Right cardiac atrium (tissue), 5 donors: ENCODE results near the gene SLC39A2. TPM values are rescaled to one million over a fixed set of nuclear protein-coding genes. Genes with fewer than 3 reads are reported as not detected.
"Not testable (repeated sequence)": the region's sequence is repeated elsewhere in the genome, so short reads cannot be mapped to it uniquely, and the experiment has no call there.

Experiments used
- ATAC-seq, 2 donors: fragments of 200-7000 bp; cut with Tn5 transposase; one replicate each; pipeline versions ENCODE4 v1.8.0 to v1.9.1; 2020; ENCODE audit warnings: moderate library complexity in 2 of 2, mild to moderate bottlenecking in 1 of 2
- DNase-seq, 3 donors: peaks; one replicate each; pipeline ENCODE4 v3.0.0-alpha.2; 2020
- H3K27ac ChIP-seq: one replicate; pipeline ENCODE4 v1.5.1; 2013; ENCODE audit warnings: mild to moderate bottlenecking, low read length, control low read depth, moderate library complexity
- H3K27me3 ChIP-seq: one replicate; pipeline ENCODE4 v1.6.1; 2013; ENCODE audit not compliant: control insufficient read depth, insufficient read depth
- H3K4me1 ChIP-seq: one replicate; pipeline ENCODE4 v1.6.1; 2013; ENCODE audit warnings: low read length; ENCODE audit not compliant: control insufficient read depth, insufficient read depth
- H3K4me3 ChIP-seq: one replicate; pipeline ENCODE4 v1.5.1; 2013; ENCODE audit warnings: low read length, control low read depth
- H3K9me3 ChIP-seq: one replicate; pipeline ENCODE4 v1.6.1; 2013; ENCODE audit warnings: low read length; ENCODE audit not compliant: control insufficient read depth
- WGBS: extraction: QIAGEN DNeasy Blood & Tissue Kit; methylation state at CpG from one replicate; pipeline ENCODE4 v1.1.7; 2013; 5-methylcytosine and 5-hydroxymethylcytosine counted together
- intact Hi-C, 4 donors: fragments of 100-400 bp; cut with DNase I; formaldehyde crosslinking; loops; one replicate each; pipeline versions ENCODE4 v1.11.0 to v1.14.0; 2022 to 2023
- long read RNA-seq, 4 donors: library from polyadenylated mRNA; unstranded; transcript quantifications; one replicate each; pipeline ENCODE4 v2.0.0, GENCODE V29; 2020 to 2021
- polyA plus RNA-seq: library from polyadenylated mRNA; stranded (reverse); fragments of 200-250 nt; gene quantifications from one replicate; pipeline ENCODE4 v1.2.3, GENCODE V29; 2013
- total RNA-seq, 4 donors: library from RNA; stranded (reverse); fragmentation: NEBNext Ultra II Directional; extraction: Animal tissue kit (Norgen Biotek cat#: 25700); gene quantifications; one replicate each; pipeline ENCODE4 v1.2.1, GENCODE V29; 2021
- donor health status: healthy with polysubstance abuse.
- donor health status: DM: no; HTN: yes; CAD: no.
- donor health status: DM: no; HTN: no; CAD: no.
- donor health status: DM: no; HTN: yes; CAD: no; lungs with severe emphysema.
- donor health status: DM: yes; HTN: yes; CAD: no.

SLC39A2 gene
- under 1 TPM in 2 of 4 donors, not detected in 2; 0.29 to 0.35 TPM for total RNA-seq
- polyA plus RNA-seq, result 0.16 TPM
- long read RNA-seq, donor 1, result 0 reads
- long read RNA-seq, donor 2, result 0 reads
- long read RNA-seq, donor 3, result 0 reads
- long read RNA-seq, donor 4, result 0 reads

- no peak within 1 kb of the TSS for H3K27ac ChIP-seq
Measured at GRCh38 chr14:20998674-20999366, at the start of gene SLC39A2. SLC39A2 (plus strand) TSS chr14:20999293; CDS start chr14:20999447, 154 bp downstream.

GRCh38 chr14:20954736-20955537 lies 44.2 kb upstream of the SLC39A2 start, which contains the start of gene RNASE2:
RNASE2 (plus strand) TSS chr14:20955487; CDS start chr14:20955772, 285 bp downstream.
- H3K27ac ChIP-seq, H3K4me3 ChIP-seq, H3K27me3 ChIP-seq, intact Hi-C loops, H3K4me1 ChIP-seq, H3K9me3 ChIP-seq: not testable (repeated sequence)
- WGBS, result 65% methylated on average over 4 of the region's 4 CpGs
- ATAC-seq, result peak; percentile 46 to 64
- peak in 1 of 3 donors; percentile 42 for DNase-seq

More at GRCh38 chr14:20998674-20999366, at the start of gene SLC39A2:
- H3K4me3 ChIP-seq, result no peak within 1 kb of the TSS
- no peaks in the 10 kb centered on the region for H3K9me3 ChIP-seq
- ATAC-seq (peak; percentile 84 to 85), DNase-seq (peak; percentile 77 to 88 (median 87))
- WGBS, result 41% methylated on average over 6 of the region's 6 CpGs
- intact Hi-C loops, result no loop called here
- no peaks in the 10 kb centered on the region for H3K4me1 ChIP-seq
- no peaks in the 10 kb centered on the region for H3K27me3 ChIP-seq

GRCh38 chr14:20955538-20955873 lies 43.6 kb upstream of the SLC39A2 start:
- peak; percentile 41 to 54 for ATAC-seq
- peak in 2 of 3 donors; percentile 48 to 60 for DNase-seq
- intact Hi-C loops, H3K9me3 ChIP-seq, H3K27ac ChIP-seq, H3K4me1 ChIP-seq, H3K4me3 ChIP-seq, H3K27me3 ChIP-seq: not testable (repeated sequence)
- WGBS, result 55% methylated on average over 5 of the region's 5 CpGs

GRCh38 chr14:20956376-20956976 lies 42.6 kb upstream of the SLC39A2 start:
- no peaks in the 10 kb centered on the region for H3K27me3 ChIP-seq
- no peaks in the 10 kb centered on the region for H3K4me1 ChIP-seq
- no peak overlapping the region for H3K27ac ChIP-seq
- intact Hi-C loops, result no loop called here
- DNase-seq (no peak), ATAC-seq (no peak)
- H3K4me3 ChIP-seq, result no peak overlapping the region
- H3K9me3 ChIP-seq, result no peaks in the 10 kb centered on the region
- WGBS, result 79% methylated on average over 11 of the region's 11 CpGs

GRCh38 chr14:20958946-20959345 lies 40.1 kb upstream of the SLC39A2 start:
- H3K27me3 ChIP-seq, ATAC-seq, H3K4me1 ChIP-seq, H3K9me3 ChIP-seq, H3K27ac ChIP-seq, H3K4me3 ChIP-seq, DNase-seq, intact Hi-C loops: not testable (repeated sequence)

- Histone ChIP-seq H3K27me3 (no peaks in the 10 kb centered on the region), H3K27ac (no peak overlapping the region), H3K4me3 (no peak overlapping the region), H3K9me3 (no peaks in the 10 kb centered on the region), H3K4me1 (no peaks in the 10 kb centered on the region)
- WGBS, result 89% methylated on average over 3 of the region's 3 CpGs
- intact Hi-C loops, result loop anchor here in 3 of 4 donors (10.0 kb wide), 2 partner anchors 95 to 275 kb away; no protein-coding TSS in a partner anchor
- DNase-seq (no peak), ATAC-seq (no peak)
Measured at GRCh38 chr14:20969336-20969735, 29.8 kb upstream of the SLC39A2 start.

- H3K4me1 ChIP-seq, result no peaks in the 10 kb centered on the region
- H3K27ac ChIP-seq, result peak overlapping the region; percentile 14
- peak overlapping the region; percentile 51 for H3K4me3 ChIP-seq
- DNase-seq (peak in 1 of 3 donors; percentile 28), ATAC-seq (peak; percentile 14 to 17)
- H3K9me3 ChIP-seq, result no peaks in the 10 kb centered on the region
- intact Hi-C loops, result loop anchor here in 2 of 4 donors (5.0 to 10.0 kb wide), 3 partner anchors 74 to 276 kb away; partner anchors contain the start of gene RNASE7 (in 1 of the 2)
- 16% methylated on average over 10 of the region's 10 CpGs for WGBS
- H3K27me3 ChIP-seq, result no peaks in the 10 kb centered on the region
Measured at GRCh38 chr14:20970647-20970982, 28.5 kb upstream of the SLC39A2 start.

GRCh38 chr14:20970983-20971704 lies 27.9 kb upstream of the SLC39A2 start:
- WGBS, result under 1% methylated on average over 47 of the region's 47 CpGs
- Histone ChIP-seq H3K27ac (peak overlapping the region; percentile 55), H3K4me1 (no peaks in the 10 kb centered on the region), H3K9me3 (no peaks in the 10 kb centered on the region), H3K4me3 (peak overlapping the region; percentile 51), H3K27me3 (no peaks in the 10 kb centered on the region)
- ATAC-seq (peak; percentile 97), DNase-seq (peak; percentile 85 to 94 (median 94))
- intact Hi-C loops, result loop anchor here in 2 of 4 donors (5.0 to 10.0 kb wide), 3 partner anchors 74 to 276 kb away; partner anchors contain the start of gene RNASE7 (in 1 of the 2)

- peak overlapping the region; percentile 2 for H3K27ac ChIP-seq
- no peaks in the 10 kb centered on the region for H3K27me3 ChIP-seq
- 9% methylated on average over 8 of the region's 8 CpGs for WGBS
- intact Hi-C loops, result loop anchor here in 2 of 4 donors (5.0 to 10.0 kb wide), 3 partner anchors 73 to 277 kb away; partner anchors contain the start of gene RNASE7 (in 1 of the 2)
- no peaks in the 10 kb centered on the region for H3K4me1 ChIP-seq
- H3K9me3 ChIP-seq, result no peaks in the 10 kb centered on the region
- ATAC-seq (no peak), DNase-seq (no peak)
- no peak overlapping the region for H3K4me3 ChIP-seq
Measured at GRCh38 chr14:20971705-20972021, 27.4 kb upstream of the SLC39A2 start.

- no peaks in the 10 kb centered on the region for H3K4me1 ChIP-seq
- 95% methylated on average over 3 of the region's 3 CpGs for WGBS
- H3K27ac ChIP-seq, result no peak overlapping the region
- intact Hi-C loops, result loop anchor here in 2 of 4 donors (5.0 to 10.0 kb wide), 3 partner anchors 71 to 279 kb away; partner anchors contain the start of gene RNASE7 (in 1 of the 2)
- no peak overlapping the region for H3K4me3 ChIP-seq
- DNase-seq (no peak), ATAC-seq (no peak)
- no peaks in the 10 kb centered on the region for H3K27me3 ChIP-seq
- no peaks in the 10 kb centered on the region for H3K9me3 ChIP-seq
Measured at GRCh38 chr14:20973501-20973900, 25.6 kb upstream of the SLC39A2 start.
